GM21390 (cell line): ENCODE results near the gene STARD9.

ENCODE experiments used
- ATAC-seq: cut with Tn5 transposase; IDR thresholded peaks from one replicate; pipeline ENCODE4 v1.9.1; 2021; ENCODE audit not compliant: unreplicated experiment

The STARD9 gene

GRCh38 chr15:42726114-42726513 lies 150.7 kb downstream of the STARD9 start:
- ATAC-seq: no peak

DNA sequence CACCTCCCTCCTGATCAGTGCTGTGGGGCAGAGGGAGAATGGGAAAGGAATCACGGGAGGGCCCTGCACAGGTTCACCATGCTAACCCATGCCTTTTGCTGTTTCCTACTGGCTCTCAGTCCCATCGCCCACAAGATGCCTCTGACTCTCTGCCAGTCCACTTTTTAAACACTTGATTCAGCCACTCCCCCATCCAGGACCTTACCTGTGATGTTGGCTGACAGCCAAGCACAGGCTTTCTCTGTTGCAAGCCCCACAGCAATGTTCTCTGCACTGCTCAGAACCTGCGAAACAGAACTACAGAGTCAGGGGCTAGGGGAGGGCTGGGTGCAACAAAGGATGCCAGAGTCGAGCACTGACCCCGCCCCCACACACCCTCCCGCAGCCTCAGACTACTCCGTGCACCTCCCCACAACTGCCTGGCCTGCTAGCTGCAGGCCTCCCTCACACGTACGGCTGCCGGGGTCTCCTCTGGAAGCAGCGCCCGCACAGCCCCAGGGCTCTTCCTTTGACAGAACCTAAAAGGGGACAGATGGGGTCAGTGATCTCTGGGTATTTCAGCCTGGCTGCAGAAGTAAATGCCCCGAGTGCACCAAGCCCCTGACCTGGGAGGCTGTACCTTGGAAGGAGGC lies 152.5 kb downstream of the STARD9 start:
- ATAC-seq: no peak

GRCh38 chr15:42728560-42728959 lies 153.2 kb downstream of the STARD9 start:
- no peak for ATAC-seq

- ATAC-seq: no peak
Observed at GRCh38 chr15:42728972-42729371, 153.6 kb downstream of the STARD9 start.

DNA sequence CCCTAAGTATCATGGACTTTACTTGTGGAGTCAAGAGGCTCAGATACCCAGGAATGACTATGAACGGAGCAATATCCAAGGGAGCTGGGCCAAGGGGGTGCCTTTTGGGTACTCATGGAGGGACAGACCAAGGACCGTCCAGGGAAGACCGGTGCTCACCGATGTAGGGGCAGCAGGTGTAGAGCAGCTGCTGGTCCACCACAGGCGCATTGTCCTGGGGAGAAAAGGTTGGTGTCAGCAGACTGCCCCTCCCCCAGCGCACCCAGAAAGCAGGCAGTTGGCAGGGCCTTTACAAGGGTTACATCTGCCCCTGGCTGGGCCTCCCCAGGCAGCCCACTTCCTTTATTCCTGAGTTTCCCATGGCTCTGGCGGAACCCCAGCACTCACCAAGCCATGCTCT lies 154.0 kb downstream of the STARD9 start:
- ATAC-seq: no peak

- ATAC-seq: no peak
Observed at GRCh38 chr15:42730135-42730534, 154.7 kb downstream of the STARD9 start.

DNA sequence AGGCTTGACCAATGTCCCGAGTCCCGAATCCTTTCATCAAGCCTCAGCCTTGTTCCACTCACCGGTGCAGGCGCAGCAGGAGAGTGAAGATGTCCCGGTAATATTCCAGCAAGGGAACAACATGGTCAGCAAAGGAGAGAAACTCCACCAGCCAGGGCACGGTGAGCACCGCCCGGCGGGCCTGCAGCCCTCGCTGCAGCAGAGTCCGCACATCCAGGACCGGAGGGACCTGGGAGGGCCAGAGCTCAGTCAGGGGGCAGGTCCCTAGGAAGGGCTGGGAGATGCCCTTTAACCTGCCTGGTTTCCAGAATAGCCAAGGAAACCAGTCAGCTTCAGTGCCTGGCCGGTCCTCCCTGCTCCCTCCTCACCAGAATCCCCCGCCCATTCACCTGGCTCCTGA lies 155.1 kb downstream of the STARD9 start:
- ATAC-seq: no peak

DNA sequence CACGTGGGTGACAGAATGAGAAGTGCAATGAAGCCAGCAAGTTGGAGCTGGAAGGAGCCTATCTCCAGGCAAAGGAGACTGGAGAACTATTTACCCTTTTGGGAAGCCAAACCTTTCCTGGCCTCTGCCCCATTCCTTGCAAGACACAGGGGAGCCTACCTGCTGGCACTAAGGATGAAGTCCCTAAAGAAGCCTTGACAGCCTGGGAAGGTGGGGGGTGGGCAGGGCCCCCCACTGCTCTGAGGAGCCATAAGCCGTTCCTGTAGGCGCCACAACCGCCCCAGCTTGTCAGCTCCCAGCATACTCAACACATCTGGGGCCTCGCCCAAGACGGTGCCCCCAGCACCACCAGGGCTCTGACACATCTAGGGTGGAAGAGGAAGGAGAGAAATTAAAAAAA lies 156.1 kb downstream of the STARD9 start:
- ATAC-seq: no peak

GRCh38 chr15:42732095-42732827 lies 156.9 kb downstream of the STARD9 start:
- ATAC-seq: no peak

DNA sequence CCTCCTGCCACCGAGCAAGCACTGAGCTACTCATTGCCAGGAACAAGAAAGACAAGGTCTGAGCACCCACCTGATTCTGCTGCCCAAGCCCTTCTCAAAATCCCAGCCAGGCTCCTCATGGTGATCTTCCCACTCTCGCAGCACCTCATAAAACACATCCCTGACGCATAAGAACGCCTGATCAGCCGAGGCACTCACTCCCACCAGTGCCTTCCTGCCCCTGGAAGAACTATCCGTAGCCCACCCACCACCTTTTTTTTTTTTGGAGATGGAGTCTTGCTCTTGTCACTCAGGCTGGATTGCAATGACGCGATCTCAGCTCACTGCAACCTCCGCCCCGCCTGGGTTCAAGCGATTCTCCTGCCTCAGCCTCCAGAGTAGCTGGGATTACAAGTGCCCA lies 157.6 kb downstream of the STARD9 start:
- no peak for ATAC-seq

- no peak for ATAC-seq
Observed at GRCh38 chr15:42734076-42734672, 158.8 kb downstream of the STARD9 start.

DNA sequence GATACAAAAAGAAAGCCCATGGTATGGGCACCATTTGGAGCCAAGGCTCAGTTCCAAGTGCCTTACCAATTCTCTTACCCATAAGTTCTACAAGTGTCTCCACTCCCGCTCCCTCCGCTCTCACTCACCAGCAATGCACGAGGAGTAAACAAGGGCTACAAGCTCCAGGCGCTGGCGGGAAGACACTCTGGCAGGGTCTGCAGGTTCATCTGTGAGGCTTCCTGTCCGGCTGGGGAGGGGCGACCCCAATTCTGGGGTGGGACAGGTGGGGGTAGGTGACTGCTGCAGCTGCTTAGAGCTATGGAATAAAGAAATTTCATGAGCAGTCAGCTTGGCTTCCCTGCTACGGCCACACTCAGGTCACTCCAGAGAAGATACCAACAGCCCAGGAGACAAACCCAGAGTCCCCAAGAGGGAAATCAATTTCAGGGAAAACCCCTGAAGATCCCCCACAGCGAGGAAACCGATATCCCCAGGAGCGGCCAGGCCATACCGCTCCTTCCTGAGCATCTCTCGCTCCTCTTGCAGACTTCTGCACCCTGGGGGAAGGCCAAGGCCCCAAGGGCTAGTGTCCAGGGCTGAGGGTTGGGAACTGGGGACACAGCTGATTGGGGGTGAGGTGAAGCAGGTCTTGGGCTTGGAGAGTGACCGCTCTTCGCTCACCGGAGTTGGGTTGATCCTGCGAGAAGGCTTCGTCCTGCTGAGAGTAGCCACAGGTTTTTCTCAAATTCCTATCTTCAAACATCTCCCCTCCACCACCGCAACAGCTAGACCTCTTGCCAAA lies 160.2 kb downstream of the STARD9 start:
- no peak for ATAC-seq

GRCh38 chr15:42736178-42736792 lies 160.9 kb downstream of the STARD9 start:
- ATAC-seq: peak; percentile 26

DNA sequence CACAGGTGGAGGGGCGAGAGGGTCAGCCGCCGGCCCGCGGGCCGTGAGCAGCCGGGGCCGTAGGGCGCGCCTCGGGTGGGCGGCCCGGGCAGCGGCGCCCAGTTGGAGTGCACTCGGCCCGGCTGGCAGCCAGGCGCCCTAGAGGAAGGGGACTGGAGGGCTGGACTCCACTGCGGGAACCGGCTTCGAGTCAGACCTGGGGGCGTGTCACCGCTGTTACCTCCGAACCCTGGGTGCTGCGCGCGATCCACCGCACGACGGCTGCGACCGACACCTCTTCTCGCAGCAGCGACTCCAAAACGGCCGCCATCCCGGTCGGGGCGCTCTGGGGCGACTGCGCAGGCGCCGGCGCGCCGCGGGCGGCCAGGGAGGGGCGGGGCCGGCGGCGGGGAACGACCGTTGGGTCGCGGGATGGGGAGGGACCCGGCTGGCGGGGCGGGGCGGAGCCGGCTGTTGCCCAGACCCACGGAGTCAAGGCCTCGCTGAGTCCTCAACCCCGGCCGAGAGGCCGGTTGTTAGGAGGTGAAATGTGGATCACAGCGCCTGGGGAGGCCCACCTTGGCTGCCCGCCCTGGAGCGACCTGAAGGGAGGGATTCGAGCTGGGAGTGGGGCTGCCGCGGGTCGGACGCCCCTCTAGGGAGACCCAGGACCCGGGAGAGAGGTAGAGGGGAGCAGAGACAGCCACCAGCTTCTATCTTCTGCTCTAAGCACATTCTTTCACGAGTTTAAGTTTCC lies 161.6 kb downstream of the STARD9 start, which contains the start of gene CDAN1:
TSS of gene CDAN1 (minus strand) at position 336 of the 736 bp plus-strand sequence. CDS start at position 310, 26 bp downstream.
- peak; percentile 71 for ATAC-seq

DNA sequence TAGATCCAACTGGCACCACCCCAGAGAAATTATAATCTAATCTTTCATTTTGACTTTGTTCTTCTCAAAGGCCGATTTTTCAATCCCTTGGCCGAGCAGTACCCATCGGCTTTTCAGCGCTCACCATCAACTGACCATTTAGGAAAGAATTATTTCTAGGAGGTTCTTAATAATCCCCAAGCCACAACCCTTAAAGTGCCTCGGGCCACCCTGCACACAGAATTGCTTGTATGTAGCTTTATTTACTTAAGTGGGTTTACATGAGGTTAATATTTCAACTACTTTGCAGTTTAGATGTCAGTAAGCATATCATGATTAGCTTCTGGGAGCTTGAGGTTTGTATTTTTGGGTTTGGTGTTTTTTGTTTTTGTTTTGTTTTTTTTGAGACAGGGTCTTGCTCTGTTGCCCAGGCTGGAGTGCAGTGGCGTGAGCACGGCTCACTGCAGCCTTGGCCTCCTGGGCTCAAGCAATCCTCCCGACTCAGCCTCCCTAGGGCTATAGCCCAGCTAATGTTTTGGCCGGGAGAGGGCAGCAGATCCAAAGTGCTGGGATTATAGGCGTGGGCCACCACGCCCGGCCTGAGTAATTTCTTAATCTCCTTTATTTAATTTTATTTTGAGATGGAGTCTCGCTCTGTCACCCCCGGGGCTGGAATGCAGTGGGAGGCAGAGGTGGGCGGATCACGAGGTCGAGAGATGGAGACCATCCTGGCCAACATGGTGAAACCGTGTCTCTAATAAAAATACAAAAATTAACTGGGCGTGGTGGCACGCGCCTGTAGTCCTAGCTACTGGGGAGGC lies 162.3 kb downstream of the STARD9 start:
- ATAC-seq: no peak

DNA sequence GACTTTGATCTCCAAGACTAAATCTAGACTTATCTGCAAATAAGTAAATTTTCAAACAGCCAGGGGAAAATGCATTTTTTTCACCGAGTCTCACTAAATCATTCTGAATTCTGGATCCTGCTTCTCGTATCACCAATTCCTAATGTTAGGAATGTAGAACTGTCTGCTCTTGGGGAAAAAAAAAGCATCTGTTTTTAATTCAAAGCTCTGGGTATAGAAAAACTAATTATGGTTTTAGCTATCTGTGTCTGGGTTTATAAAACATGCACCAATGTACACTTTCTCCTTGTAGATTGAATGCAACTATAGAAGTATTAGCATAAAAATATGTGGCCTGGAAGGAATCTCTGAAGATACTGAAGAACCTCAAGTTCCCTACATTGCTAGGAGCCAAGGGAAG lies 166.3 kb downstream of the STARD9 start:
- no peak for ATAC-seq

GRCh38 chr15:42742149-42742548 lies 166.7 kb downstream of the STARD9 start:
- ATAC-seq: no peak

- ATAC-seq: no peak
Observed at GRCh38 chr15:42744195-42744594, 168.8 kb downstream of the STARD9 start.

DNA sequence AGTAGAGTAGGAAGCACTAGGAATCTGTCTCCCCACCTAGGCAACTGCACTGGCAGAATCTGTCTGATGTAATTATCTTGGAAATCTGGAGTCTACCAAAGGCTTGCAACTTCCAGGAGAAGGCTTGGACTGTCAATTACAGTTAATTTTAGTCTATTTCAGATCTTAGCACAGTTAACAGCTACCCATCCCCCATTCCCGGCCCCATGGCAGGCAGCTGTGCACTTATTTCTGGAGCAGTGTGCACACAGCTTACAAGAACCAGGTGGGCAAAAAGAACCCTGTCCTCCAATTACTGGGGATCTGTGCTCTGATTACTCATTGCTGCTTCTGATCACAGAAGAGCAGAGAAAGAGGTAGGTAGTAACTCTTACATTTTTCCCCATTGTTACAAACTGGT lies 173.9 kb downstream of the STARD9 start:
- ATAC-seq: no peak

DNA sequence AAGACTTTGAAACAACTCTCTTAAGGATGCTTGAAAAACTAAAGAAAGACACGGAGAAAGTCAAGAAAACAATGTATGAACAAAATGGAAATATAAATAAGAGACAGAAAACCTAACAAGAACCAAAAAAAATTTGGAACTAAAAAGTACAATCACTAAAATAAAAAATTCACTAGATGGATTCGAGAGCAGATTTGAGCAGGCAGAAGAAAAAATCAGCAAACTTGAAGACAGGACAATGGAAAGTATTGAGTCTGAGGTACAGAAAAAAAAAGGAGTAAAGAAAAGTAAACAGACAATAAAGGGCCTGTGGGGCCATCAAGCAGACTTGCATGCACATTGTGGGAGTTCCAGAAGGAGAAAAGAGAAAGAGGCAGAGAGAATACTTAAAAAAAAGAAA lies 174.9 kb downstream of the STARD9 start:
- ATAC-seq: no peak
